Stimulated activated CD8-positive, alpha-beta memory T cell treated with anti-CD3 and anti-CD28 coated beads, Interleukin-7, amount 100 ng/mL, for 24 hours (primary cell): ENCODE data around the gene SCCPDH.

ENCODE experiments used
- DNase-seq: peaks from one replicate; pipeline ENCODE4 v3.0.0-alpha.2; 2020; ENCODE audit warnings: low read depth

Gene SCCPDH

GRCh38 chr1:246786606-246787238 is 62.5 kb downstream of the SCCPDH start:
- no peak for DNase-seq

GRCh38 chr1:246787781-246788513 is 63.7 kb downstream of the SCCPDH start:
- DNase-seq: no peak

GRCh38 chr1:246788895-246789338 is 64.7 kb downstream of the SCCPDH start:
- no peak for DNase-seq

GRCh38 chr1:246789454-246790339 is 65.5 kb downstream of the SCCPDH start:
- no peak for DNase-seq

DNA sequence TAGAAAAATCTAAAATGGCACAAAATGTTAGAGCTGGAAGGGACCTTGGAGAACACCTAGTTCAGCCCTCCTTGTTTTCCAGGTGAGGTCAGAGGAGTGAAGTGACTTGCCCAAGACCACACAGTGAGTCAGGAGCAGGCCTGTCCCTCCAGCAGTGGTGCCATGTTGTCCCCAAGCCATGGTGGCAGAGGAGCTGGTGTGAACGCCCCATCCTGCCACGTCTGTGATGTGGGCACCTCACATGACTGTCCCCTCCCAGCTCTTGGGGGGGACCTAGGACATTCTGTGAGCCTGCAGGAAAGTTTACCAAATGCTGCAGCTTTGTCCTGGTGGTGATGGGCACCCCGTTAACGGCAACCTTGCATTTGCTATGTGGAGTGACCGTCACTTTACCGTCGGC is 66.2 kb downstream of the SCCPDH start:
- DNase-seq: no peak

GRCh38 chr1:246790833-246791232 is 66.6 kb downstream of the SCCPDH start:
- DNase-seq: no peak

- no peak for DNase-seq
Observed at GRCh38 chr1:246791303-246791918, 67.2 kb downstream of the SCCPDH start.

DNA sequence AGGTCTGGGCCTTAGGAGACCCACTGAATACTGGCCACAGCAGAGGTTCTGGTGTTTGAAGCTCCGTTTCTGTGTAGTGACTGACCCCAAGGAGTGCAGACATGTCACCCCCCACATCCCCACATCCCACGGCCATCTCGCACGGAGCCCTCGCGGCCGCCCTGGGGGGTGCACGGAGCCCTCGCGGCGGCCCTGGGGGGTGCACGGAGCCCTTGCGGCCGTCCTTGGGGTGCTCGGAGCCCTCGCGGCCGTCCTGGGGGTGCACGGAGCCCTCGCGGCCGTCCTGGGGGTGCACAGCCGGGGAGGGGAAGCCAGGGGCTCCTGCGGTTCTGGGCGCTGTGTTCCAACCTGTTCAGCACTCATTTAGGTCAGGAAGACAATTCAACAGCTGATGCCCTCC is 68.4 kb downstream of the SCCPDH start:
- no peak for DNase-seq

DNA sequence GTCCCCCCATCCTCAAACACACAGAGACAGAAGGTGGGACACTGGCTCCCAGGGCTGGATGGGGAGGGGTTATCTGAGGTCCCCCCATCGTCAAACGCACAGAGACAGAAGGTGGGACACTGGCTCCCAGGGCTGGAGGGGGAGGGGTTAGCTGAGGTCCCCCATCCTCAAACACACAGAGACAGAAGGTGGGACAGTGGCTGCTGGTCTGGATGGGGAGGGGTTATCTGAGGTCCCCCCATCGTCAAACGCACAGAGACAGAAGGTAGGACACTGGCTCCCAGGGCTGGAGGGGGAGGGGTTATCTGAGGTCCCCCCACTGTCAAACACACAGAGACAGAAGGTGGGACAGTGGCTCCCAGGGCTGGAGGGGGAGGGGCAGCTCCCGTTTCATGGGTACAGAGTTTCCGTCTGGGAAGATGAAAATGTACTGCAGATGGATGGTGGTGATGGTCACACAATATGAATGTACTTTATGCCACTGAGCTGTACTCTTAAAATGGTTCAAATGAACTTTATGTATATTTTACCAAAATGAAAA is 69.2 kb downstream of the SCCPDH start:
- DNase-seq: no peak

DNA sequence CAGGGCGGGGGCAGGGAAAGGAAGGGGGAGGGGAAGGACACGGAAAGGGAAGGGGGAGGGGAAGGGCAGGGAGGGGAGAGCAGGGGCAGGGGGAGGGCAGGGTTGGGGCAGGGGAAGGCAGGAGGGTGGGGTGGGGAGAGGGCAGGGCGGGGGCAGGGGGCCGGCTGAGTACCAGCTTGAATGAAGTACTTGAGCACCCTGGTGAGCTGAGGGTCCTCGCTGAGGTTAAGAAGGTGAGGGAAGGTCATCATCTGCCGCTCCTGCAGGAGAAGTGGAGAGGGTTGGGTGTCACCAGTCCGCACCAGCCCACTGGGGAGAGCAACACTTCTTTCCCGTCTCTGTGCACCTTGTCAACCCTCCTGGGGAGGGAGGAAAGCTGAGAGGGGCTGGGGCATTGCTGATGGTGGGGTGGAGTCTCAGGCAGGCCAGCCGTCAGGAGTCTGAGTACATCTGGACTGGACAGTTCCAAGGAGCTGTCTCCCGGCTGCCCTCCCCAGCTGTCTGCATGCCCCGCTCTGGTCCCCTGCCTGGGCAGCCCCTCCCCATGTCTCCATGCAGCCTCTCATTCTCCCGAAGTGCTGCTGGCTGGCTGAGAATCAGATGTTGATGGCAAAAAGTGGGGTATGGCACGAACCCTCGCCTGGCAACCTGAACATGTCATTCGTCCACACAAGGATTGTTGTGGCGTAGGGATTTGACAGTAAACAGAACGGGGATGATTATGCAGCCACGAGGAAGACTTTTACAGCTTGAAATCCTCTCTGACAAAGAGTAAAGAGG is 70.0 kb downstream of the SCCPDH start:
- no peak for DNase-seq

- DNase-seq: no peak
Observed at GRCh38 chr1:246794828-246795671, 70.8 kb downstream of the SCCPDH start.

- DNase-seq: no peak
Observed at GRCh38 chr1:246795906-246796694, 71.9 kb downstream of the SCCPDH start.

DNA sequence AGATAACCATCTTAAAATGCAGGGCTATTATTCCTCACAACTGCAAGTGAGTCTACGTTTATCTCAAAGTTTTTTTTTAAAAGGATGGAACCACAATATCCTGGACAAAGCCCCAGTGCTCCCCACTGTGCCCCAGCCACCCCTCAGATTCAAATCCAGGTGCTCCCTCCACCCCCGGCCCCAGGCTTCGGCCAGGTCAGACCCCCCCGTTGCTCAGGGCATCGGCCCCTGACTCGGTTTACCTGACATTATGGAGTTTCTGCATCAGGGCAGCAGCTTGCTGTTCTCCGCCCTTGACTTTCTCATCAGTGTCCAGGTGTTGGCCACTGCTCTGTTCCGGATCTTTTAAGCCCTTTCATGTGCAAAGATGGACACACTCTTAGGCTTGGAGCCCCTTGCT is 72.9 kb downstream of the SCCPDH start:
- DNase-seq: no peak

DNA sequence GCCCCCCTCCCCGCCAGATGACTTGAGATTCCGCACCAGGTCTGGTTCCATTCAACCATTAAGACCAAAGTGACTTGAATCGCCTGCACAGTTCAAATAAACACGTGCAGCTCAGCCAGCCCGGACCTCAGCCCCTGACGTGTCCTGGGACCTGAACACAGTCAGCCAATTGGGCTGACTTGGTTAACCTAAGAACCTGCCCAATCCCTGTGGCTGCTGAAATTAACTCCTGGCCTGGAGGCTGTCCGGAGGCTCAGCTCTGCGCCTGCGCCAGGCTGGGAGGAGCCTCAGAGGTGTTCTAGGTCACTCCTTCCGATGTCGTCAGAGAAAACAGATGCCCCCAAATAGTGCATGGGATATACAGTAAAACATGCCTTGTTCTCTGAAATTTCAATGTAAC is 73.4 kb downstream of the SCCPDH start:
- DNase-seq: no peak

DNA sequence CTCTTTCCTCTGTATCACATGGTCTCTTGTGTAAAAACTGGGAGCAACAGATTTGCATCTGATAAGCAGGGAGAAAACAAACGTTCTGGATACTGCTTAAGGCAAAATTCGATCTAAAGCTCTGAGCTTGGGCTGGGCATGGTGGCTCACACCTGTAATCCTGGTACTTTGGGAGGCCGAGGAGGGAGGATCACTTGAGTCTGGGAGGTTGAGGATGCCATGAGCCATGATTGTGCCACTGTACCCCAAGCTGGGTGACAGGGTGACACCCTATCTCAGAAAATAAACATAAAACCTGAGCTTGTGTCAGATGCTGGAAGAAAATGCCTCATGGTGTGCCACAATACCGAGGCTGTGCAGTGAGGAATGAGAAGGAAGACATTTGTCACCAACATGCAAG is 73.9 kb downstream of the SCCPDH start:
- no peak for DNase-seq

DNA sequence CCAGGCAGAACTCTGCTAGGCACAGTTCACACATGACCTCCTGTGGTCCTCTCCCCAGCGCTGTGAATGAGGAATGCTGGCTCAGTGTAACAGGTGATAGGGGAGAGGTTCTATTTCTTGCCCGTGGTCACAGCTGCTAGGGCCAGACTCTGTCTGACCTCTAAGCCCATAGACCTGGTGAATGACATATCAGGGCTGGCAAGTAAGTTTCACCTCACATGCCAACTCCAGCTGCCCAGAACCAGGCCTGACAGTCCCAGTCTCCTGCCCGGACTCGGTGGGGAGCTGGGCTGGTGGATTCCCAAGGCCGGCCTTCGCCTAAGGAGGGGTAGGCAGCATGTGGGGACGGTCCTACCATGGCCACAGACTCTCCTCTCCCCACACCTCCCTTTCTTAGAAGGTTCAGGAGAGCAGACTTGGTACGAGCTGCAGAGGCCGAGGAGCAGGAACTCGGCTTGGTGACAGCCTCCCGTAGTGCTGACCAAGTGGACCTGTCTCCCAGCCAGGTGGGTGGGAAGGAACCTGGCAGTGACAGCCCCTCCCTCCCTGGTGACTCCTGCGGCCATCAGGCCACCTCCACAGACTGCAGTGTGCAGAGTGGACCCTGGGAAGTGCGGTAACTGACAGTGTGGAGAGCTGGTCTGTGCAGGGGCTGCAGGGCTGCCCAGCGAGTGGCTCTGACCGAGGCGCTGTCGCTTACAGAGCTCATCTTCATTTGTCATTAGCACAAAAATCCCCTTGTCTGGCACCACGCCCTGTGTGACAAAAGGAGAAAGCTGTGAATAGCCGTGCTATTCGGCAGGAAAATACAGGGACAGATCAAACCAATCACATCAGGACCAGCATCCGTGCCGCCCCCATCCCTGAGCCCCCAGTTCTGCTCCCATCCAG is 74.6 kb downstream of the SCCPDH start:
- no peak for DNase-seq

DNA sequence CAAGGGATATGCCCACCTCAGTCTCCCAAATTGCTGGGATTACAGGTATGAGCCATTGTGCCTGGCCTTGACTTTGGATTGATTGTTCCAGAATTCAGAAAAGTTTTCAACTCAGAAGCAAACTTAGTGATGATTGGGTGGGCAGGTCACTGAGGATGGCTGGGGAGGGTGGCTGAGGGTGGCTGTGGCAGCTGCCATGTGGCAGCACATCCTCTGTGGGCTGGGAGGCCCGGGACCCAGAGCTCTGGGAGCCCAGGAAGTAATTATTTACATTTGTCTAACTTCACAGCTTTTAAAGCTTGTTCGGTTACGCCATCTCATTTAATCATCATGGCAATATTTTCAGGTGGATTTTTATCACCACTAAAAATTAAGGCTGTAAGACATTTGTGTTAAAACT is 76.1 kb downstream of the SCCPDH start:
- no peak for DNase-seq

GRCh38 chr1:246800756-246801155 is 76.5 kb downstream of the SCCPDH start:
- DNase-seq: no peak
